Stimulated activated CD8-positive, alpha-beta memory T cell treated with anti-CD3 and anti-CD28 coated beads, Interleukin-15, amount 100 ng/mL, for 48 hours (primary cell): ENCODE data around the gene DCAF17.
A peak's percentile ranks its signal among the peaks of the same experiment; 100 is the strongest.
"Not testable (repeated sequence)": the region's sequence is repeated elsewhere in the genome, so short reads cannot be mapped to it uniquely, and the experiment has no call there.

ENCODE experiments used
- DNase-seq, 2 donors: peaks; one replicate each; pipeline ENCODE4 v3.0.0-alpha.2; 2020; ENCODE audit warnings: low read depth in 2 of 2

Gene DCAF17

DNA sequence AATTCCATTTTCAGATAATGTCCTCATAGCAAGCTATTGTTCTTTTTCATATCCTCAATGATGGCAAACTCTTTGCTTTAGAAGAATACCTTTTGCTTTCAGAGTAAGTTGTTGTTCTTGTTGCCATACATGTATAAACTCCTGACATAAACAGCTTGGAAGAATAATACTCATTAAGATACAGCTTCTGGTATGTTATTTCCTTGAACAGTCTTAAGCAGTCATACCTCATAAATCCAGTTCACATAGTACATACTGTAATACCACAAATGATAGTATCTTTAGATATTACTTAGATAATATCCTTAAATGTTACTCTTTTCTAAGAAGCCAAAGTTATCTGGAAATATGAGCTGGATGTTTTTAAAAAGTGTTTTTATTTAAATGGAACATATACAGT, 23.4 kb upstream of the DCAF17 start:
- no peak for DNase-seq

DNA sequence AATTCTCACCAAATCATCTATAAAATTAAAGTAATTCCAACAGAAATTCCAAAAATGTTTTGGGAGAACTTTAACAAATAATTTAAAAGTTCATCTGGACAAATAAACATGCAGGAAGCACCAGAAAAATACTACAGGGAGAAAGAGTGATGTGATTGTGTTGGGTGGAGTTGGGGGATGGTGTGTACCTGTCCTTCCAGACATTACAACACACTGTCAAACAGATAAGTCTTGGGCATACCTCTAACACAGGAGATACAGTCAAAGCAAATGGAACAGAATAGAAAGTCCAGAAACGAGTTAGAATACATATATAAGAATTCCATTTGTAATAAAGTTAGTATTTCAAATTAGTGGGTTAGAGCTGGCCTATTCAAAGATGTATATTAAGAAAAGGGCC, 22.8 kb upstream of the DCAF17 start:
- no peak for DNase-seq

DNA sequence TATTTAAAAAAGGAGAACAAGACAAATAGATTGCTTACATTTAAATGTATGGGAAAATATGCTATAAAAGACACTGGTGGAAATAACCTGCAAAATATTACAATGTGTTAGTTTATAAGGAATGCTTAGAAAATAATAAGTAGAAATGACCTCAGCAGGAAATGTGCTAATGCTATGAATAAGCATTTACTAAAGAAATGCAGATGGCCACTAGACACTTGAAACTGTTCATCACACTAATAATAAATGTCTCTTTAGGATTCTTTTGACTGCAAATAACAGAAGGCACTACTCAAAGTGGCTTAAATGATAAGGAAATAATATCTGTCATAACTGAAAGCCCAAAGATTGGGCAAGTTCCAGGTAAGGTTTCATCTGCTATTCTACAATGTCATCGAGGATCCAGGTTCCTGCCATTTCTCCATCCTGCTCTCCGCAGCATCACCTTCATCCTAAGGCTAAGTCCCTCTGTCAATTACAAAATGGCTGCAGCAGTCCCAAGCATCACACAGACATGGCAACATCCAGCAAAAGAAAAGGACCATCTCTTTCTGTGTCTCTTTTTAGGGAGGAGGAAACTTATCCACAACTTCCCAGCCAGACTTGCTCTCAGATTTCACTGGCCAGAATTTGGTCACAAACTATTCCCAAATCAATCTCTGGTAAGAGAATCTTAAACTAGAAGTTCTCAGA, 22.1 kb upstream of the DCAF17 start:
- DNase-seq = no peak

DNA sequence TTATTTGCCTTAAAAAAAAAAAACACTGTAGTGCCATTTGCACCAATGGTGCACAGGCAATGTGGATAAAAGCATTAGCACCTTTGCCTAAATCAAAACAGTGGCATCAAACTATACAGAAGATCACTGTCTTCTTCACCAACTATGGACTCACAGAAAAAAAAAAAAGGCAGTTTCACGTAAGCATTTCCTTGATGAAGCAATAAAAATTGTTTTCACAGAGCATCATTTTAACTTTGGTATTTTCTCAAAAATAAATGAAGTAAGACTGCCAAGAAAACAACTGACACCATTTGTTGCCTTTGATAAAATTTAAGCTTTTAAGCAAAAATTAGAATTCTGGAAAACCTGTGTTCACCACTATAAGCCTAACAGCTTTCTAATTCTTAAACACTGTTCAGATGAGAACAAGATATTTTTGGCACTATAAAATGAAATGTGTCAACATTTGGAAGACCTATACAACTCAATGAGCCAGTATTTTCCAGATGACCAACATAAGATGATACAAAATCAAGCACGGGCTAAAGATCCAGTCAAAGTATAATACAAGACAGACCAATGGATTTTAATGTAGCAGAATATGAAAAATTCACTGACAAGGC, 21.4 kb upstream of the DCAF17 start:
- DNase-seq = no peak

DNA sequence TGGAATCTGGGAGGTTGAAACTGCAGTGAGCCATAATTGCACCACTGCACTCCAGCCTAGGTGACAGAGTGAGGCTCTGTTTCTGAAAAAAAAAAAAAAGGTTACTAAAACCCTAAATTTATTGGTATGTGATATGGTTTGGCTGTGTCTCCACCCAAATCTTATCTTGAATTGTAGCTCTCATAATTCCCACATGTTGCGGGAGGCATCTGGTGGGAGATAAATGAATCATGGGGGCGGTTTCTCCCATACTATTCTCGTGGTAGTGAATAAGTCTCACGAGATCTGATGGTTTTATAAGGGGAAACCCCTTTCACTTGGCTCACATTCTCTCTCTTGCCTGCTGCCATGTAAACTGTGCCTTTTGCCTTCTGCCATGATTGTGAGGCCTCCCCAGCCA, 19.4 kb upstream of the DCAF17 start:
- not testable (repeated sequence) for DNase-seq

DNA sequence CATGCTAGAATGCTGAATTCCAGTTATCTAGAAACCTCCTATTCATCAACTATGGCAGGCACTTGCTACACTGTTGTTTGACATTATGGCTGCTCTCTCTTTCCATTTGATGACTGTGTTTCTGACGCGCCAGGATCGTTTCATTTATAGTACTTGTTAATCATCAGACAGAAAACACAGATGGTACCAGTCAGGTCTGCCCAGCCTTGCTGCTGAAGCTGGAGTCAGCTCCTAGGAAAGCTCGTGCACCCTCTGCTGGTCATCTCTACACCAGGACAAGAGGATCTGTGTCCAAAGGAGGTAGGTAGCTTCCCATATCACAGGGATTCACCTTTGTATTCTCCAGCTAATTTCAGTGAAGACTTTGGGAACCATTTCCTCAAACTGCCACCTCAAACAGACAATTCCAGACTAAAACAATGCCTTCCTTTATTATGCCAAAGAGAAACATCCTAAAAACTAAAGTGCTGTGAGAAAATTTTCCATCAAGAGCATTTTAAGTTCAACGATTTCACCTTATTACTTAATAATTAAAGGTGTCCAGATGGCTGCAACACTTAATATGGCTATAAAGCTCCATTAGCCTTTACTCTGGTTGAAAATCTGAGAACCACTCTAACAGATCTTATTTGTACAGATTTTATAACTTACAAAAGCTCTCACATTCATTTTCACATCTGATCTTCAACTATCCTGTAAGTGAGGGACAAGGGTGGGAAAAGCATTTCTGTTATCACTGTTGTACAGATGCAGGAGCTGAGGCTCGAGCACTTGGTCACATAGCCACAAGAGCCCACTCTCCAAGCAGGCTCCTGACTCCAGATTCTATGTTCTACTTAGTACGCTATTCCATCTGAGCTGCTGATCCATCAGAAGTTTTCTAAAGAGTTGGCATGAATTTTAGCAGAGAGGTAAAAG, 17.8 kb upstream of the DCAF17 start:
- DNase-seq = peak; percentile 59 to 70

DNA sequence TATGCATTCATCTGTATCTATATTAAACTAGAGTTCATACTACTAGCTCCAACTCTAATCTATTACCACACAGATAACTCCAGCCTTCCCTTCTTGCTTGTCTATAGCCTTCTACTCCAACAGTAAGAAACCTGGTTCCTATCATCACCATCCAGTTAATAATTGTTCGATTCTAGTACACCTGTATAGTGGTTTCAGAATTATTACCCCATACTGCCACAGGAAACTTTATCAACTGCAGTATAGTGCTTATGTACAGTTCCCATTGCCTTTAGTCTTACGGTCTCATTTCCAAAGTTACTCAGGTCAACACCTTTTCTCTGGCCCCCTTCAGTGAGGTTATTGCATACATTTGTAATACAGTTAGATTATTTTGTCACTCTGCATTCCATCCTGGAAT, 14.7 kb upstream of the DCAF17 start:
- no peak for DNase-seq

DNA sequence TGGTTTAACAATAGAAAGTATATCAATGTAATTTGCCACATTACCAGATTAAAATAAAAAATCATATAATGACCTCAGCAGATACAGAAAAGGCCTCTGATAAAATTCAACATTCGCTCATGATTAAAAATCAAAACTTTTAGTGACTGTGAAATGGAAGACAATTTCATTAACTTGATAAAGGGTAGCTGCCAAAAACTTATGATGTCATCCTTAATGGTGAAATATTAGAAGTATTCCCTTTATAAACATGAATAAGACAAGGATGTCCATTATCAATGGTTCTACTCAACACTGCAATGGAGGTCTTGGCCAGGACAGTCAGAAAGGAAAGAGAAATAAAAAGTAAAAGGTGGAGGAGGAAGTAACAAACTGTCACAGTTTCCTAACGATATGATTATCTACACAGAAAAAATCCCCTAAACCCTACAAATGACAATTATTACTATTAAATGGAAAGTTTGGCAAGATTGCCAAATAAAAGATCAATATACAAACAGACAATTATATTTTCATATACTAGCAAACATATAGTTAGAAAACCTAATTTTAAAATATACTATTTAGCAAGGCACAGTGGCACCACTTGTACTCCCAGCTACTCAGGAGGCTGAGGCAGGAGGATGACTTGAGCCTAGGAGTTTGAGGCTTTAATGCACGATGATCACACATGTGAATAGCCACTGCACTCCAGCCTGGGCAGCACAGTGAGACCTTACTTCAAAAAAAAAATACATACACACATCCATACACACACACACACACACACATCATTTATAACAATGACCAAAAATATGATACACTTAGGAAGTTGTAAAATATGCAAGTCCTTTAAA, 13.1 kb upstream of the DCAF17 start:
- no peak for DNase-seq

DNA sequence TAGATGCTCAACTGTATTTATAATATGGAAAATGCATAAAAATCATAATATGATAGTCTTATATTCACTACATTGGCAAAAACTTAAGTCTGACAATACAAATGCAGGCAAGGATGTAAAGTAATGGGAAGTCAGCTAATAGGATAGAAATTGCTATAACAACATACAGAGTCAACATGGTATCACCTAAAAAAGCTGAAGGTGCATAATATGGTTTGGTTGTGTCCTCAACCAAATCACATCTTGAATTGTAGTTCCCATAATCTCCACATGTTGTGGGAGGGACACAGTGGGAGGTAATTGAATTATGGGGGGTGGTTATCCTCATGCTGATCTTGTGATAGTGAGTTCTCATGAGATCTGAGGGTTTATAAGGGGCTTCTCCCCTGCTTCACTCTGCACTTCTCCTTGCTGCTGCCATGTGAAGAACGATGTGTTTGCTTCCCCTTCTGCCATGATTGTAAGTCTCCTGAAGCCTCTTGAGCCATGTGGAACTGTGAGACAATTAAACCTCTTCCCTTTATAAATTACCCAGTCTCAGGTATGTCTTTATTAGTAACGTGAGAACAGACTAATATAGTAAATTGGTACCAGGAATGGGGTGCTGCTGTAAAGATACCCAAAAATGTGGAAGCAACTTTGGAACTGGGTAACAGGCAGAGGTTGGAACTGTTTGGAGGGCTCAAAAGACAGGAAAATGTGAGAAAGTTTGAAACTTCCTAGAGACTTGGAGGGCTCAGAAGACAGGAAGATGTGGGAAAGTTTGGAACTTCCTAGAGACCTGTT, 11.1 kb upstream of the DCAF17 start:
- DNase-seq = not testable (repeated sequence)

DNA sequence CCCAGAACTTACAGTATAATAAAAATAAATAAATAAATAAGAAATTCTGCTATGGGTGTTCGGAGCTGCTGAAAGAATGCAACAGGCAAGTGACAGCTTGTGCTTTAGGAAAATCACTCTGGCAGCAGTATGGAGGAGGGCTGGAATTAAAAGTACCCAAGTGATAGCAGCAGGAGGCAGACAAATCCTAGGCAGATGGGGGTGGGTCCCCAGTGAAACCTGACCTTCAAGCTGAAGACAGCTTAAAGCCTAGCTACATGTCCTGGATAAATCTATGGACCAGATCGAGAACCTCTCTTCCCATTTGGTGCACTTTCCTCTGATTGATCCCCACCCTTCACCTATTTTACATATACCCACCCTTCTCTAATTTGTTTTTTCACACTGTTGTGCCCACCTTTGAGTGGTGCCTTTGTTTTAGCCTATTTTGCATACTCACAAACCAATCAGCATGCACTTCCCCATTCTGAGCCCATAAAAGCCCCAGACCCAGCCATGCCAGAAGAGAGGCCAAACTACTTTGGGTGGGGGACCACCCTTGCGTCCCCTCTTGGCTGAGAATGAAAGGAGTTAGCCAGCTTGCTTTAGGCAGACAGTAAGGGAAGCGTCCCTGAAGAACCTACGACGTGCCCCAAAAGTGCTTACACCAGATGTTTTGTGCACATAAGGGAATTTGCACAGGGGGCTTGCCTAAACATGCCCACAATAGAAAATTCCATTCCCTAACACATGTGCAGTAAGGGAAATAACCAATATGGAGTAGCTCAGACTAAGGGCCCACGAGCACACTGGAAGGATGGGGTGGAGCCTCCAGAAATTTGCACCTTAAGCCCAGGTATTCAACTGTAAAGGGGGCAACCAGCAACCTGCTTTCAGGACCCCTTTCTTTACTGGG, 3.3 kb upstream of the DCAF17 start:
- no peak for DNase-seq

DNA sequence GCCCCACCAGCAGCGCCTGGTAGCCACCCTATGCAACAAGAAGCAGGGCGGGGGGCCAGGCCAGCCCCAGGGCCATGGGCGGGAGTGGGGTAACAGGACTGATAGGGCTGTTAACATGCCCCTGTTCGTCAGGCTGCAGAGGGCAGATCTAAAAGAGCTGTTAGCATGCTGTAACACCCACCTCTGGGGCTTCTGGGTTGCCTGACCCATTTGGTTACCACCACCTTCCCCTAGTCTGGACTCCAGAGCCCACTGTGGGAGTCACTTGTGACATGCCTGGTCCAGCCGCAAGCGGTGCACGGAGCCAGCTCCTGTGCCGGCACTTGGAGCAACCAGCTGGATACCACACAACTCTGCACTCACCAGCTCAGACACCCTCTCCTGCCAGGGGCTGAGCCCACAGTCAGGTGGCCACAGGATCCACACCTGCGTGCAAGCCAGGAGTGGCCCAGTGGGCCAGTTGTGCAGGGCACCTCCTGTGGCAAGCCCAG, 2.3 kb upstream of the DCAF17 start:
- no peak for DNase-seq

DNA sequence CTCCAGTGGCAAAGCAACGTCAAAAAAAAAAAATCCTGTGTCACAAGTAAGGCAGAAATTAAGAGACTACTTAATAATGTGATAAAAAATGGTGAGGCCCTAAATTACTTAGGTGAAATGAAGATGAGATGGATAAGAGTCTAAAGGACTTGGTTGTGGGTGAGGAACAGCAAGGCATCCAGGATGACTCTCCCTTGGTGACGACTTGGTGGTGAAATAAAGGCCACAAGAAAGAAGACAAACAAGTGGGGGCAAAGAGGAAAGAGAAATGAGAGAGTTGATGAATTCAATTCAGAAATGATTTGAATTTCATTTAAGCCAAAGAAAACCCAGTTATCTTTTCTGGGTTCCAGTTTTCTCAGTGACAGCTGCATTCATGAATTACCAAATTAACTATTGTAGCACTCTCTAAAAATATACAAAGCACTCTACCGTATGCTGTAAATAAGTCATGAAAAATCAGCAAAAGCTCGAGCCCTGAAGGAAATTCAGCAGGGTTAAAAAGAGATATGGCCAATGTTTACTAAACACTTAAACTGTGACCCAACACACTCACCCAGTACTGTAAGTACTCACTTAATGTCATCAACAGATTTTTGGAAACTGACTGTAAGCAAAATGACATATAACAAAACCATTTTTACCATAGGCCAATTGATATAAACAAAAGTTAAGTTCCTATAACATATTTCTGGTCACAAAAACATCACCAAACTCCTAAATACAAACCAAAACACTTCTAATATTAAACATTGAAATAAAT, 1.6 kb upstream of the DCAF17 start:
- no peak for DNase-seq

DNA sequence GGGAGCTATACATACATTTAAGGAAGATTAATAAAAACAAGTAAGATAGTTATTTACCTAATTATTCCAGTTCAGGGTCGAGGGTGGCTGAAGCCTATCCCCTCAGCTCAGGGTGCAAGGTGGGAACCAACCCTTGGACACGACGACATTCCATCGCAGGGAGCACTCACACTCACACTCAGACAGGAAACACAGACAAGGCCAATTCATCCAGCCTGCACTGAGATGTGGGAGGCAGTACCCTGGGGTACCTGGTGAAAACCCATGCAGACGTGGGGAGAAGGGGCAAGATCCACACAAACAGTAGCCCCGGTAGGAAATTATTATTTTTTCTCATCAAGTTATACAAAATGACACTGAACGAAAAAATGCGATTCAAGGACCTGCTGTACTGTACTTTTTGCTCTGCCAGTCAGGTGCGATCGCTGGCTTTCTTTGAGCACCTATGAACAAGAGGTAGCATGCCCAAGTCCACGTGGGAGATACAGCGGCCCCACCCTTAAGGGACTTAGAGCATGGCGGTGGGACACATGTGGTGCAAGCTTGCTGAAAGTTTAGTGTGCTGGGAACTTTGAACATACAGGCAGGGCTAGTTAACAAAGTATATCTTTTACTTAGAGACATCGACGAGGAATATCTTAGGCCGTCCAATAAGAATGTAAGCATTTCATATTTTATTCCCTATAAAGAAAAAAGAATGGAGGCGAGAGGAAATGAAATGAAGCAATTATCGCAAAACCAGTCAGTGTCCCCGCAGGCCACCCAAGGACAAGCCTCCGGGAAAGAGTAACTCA, 860 bp upstream of the DCAF17 start:
- peak; percentile 27 to 35 for DNase-seq

DNA sequence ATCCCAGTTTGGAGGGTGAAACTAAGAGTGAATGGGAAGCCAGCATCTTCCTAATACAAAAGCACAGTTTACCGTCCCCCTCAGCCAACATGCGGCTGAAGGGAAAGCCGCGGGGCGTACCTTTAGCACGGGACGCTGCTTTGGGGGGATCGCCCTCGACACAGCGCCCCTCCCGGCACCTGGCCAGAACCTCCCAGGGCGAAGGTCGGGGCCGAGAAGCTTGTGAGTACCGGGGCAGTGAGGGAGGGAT, 338 bp upstream of the DCAF17 start, which contains the start of gene METTL8:
Gene METTL8 (minus strand): TSS at position 228 of the 250 bp plus-strand sequence. CDS start 41,805 bp downstream, outside the sequence.
- no peak for DNase-seq

DNA sequence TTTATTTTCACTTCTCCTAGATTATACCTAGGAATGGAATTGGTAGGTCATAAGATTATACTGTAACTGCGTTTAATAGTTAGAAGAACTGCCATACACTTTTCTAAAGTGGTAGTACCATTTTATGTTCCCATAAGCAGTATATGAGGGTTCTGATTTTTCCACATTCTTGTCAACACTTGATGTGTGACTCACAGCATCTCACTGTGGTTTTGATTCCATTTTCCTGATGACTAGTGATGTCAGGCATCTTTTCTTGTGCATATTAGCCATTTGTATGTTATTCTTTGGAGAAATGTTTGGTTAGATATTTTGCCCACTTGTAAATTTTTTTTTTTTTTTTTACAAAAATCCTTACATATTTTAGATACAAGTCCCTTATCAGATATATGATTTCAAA, 2.3 kb downstream of the DCAF17 start:
- no peak for DNase-seq

DNA sequence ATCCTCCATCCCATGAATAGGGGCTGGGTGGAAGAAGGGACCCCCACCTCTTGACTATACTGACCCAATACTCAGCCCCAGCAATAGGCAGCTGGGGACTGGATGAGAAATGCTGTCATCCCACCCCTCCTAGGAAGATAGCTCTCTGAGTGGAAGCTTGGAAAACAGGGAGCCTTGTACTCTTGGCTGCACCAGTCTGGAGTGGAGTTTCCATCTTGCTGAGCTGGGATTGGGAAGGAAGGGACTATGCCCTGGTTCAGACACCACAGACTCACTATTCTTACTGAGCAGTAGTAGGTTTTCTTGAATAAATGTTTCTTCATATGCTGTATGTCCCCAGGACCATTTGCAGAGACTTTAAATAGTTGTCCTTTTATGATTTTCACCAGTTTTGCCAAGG, 7.4 kb downstream of the DCAF17 start:
- no peak for DNase-seq

DNA sequence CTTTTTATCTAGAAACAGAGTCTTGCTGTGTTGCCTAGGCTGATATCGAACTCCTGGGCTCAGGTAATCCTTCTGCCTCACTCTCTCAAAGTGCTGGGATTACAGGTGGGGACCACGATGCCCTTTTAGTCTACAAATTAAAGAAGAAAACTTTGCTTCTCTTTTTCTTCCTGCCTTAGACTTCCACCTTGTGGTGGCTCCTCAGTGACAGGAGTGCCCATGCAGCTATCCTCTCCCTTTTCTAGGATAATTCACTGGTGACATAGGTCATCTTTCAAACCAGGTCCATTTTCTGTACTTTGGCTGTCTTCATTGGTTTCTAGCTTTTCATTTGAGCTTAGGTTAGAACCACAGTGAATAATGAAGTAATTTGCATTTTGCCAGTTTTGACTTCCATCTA, 13.6 kb downstream of the DCAF17 start:
- DNase-seq = no peak

DNA sequence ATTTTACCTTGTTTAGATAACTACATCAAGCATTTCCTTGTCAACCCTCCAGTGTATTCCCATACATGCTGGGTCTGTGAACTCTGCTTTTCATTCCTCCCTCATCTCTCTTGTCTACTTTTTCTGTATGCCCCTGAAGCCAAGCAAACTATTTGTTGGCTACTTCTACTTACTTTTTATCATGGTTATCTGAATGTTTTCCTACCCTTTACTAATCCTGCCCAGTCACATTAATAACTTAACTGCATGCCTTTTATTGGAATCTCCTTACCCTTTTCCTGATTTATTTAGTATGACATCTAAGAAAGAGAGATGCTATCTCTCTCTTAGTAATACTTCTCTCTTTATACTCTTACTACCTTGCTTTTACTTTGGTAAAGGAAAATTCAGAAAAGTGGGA, 17.0 kb downstream of the DCAF17 start:
- no peak for DNase-seq
